K562 (cell line): ENCODE data around the gene CLK4.

Experiments used
- ATF3 ChIP-seq, 2 experiments: fragments of 450-650 bp in 1 of 2; sonication (generic) in 1 of 2; formaldehyde crosslinking in 1 of 2; IDR thresholded peaks in 1 of 2; conservative IDR thresholded peaks in 1 of 2; 2 replicates each; pipeline versions ENCODE4 v1.6.1 to v1.8.1; 2016 to 2023; ENCODE audit warnings: mild to moderate bottlenecking in 2 of 2, moderate library complexity in 2 of 2, inconsistent platforms in 1 of 2, missing genetic modification reagents in 1 of 2
- CBX5 ChIP-seq: IDR thresholded peaks from 2 replicates; pipeline ENCODE4 v1.6.1; 2014; ENCODE audit warnings: low read depth, borderline replicate concordance
- CTCF ChIP-seq, 3 experiments: IDR thresholded peaks in 2 of 3; conservative IDR thresholded peaks in 1 of 3; 2 replicates each; pipeline ENCODE4 v1.5.1; 2011 to 2012; ENCODE audit warnings: low read length in 3 of 3, mild to moderate bottlenecking in 3 of 3, control low read depth in 2 of 3, improper control_type of control experiment in 1 of 3, inconsistent platforms in 1 of 3, low read depth in 1 of 3, mixed read lengths in 1 of 3, moderate library complexity in 1 of 3; ENCODE audit not compliant: insufficient read depth in 2 of 3
- MCM2 ChIP-seq: fragments of 450-650 bp; IDR thresholded peaks from 2 replicates; pipeline ENCODE4 v1.6.1; 2017; ENCODE audit warnings: low read depth, mild to moderate bottlenecking
- MYBL2 ChIP-seq, 2 experiments: fragments of 450-650 bp in 1 of 2; sonication (generic) in 1 of 2; formaldehyde crosslinking in 1 of 2; IDR thresholded peaks; 2 replicates each; pipeline versions ENCODE4 v1.6.1 to v1.8.1; 2017 to 2022; ENCODE audit warnings: borderline replicate concordance in 1 of 2, inconsistent platforms in 1 of 2, low read depth in 1 of 2, mild to moderate bottlenecking in 1 of 2, missing genetic modification reagents in 1 of 2, moderate library complexity in 1 of 2
- ZFX ChIP-seq: sonication (generic); formaldehyde crosslinking; IDR thresholded peaks from 2 replicates; pipeline ENCODE4 v1.8.0; 2022; ENCODE audit warnings: mild to moderate bottlenecking, missing genetic modification reagents, moderate library complexity

GRCh38 chr5:178632285-178632684, 5.4 kb upstream of the CLK4 start:
- TF ChIP-seq CTCF (IDR thresholded peaks at IDR 0.05 in 2 of 3, conservative IDR thresholded peaks at IDR 0.05 in 1 of 3; ENCODE audit: insufficient read depth in 2 of 3, low read depth in 1 of 3, low read length in 3 of 3) (no peak), ATF3 (IDR thresholded peaks at IDR 0.05) (no peak), ATF3 (CRISPR knock-in tag; conservative IDR thresholded peaks at IDR 0.05) (no peak), MCM2 (no peak), ZFX (CRISPR knock-in tag) (no peak), MYBL2 (IDR thresholded peaks at IDR 0.05; ENCODE audit: low read depth) (no peak), MYBL2 (CRISPR knock-in tag; IDR thresholded peaks at IDR 0.05; ENCODE audit: borderline replicate concordance) (no peak), CBX5 (no peak)
